Sciatic nerve (tissue), 2 donors: ENCODE data around the gene ADPRS. TPM values are rescaled to one million over a fixed set of nuclear protein-coding genes. Genes with fewer than 3 reads are reported as not detected.
A peak's percentile ranks its signal among the peaks of the same experiment; 100 is the strongest.

Experiments
- ATAC-seq: fragments of 200-7000 bp; cut with Tn5 transposase; one replicate; pipeline ENCODE4 v1.9.1; 2020; ENCODE audit warnings: mild to moderate bottlenecking, moderate library complexity
- DNase-seq: peaks from one replicate; pipeline ENCODE4 v3.0.0-alpha.2; 2020; ENCODE audit warnings: low spot score
- intact Hi-C: fragments of 100-400 bp; cut with DNase I; formaldehyde crosslinking; loops from one replicate; pipeline ENCODE4 v1.14.2; 2022
- total RNA-seq: library from RNA; stranded (reverse); fragmentation: NEBNext Ultra II Directional; extraction: Animal tissue kit (Norgen Biotek cat#: 25700); gene quantifications from one replicate; pipeline ENCODE4 v1.2.1, GENCODE V29; 2021
- donor health status: DM: no; HTN: no; CAD: no.
- donor health status: DM: no; HTN: no; CAD: no.

ADPRS gene
- total RNA-seq, result 25.0 TPM

GRCh38 chr1:36088577-36089392, at the start of gene ADPRS:
Gene ADPRS (plus strand): TSS chr1:36088892. CDS start chr1:36088905, 13 bp downstream.
- intact Hi-C loops, result no loop called here
- DNase-seq, result peak; percentile 92
- ATAC-seq, result peak; percentile 91

GRCh38 chr1:36040238-36040637, 48.5 kb upstream of the ADPRS start:
- no peak for ATAC-seq
- intact Hi-C loops, result no loop called here
- DNase-seq, result no peak

GRCh38 chr1:36051821-36052220, 36.9 kb upstream of the ADPRS start:
- DNase-seq, result no peak
- intact Hi-C loops, result no loop called here
- no peak for ATAC-seq

GRCh38 chr1:36053978-36054377, 34.7 kb upstream of the ADPRS start:
- DNase-seq, result no peak
- intact Hi-C loops, result no loop called here
- no peak for ATAC-seq

- no peak for ATAC-seq
- intact Hi-C loops, result no loop called here
- DNase-seq, result no peak
Measured at GRCh38 chr1:36055706-36056105, 33.0 kb upstream of the ADPRS start.

GRCh38 chr1:36062315-36062714, 26.4 kb upstream of the ADPRS start:
- no peak for DNase-seq
- intact Hi-C loops, result no loop called here
- ATAC-seq, result no peak

- DNase-seq (no peak), ATAC-seq (no peak)
- intact Hi-C loops, result no loop called here
Measured at GRCh38 chr1:36067871-36068270, 20.8 kb upstream of the ADPRS start.

- intact Hi-C loops, result no loop called here
- no peak for DNase-seq
- no peak for ATAC-seq
Measured at GRCh38 chr1:36068866-36069265, 19.8 kb upstream of the ADPRS start.

GRCh38 chr1:36070349-36070748, 18.3 kb upstream of the ADPRS start:
- intact Hi-C loops, result no loop called here
- DNase-seq (no peak), ATAC-seq (no peak)

- DNase-seq (no peak), ATAC-seq (no peak)
- intact Hi-C loops, result no loop called here
Measured at GRCh38 chr1:36076979-36077573, 11.6 kb upstream of the ADPRS start.

- intact Hi-C loops, result no loop called here
- no peak for ATAC-seq
- DNase-seq, result no peak
Measured at GRCh38 chr1:36080236-36080635, 8.5 kb upstream of the ADPRS start.

GRCh38 chr1:36080801-36081200, 7.9 kb upstream of the ADPRS start:
- ATAC-seq (no peak), DNase-seq (no peak)
- intact Hi-C loops, result no loop called here

GRCh38 chr1:36081926-36082485, 6.7 kb upstream of the ADPRS start:
- ATAC-seq, result no peak
- DNase-seq, result no peak
- intact Hi-C loops, result no loop called here

GRCh38 chr1:36083219-36083618, 5.5 kb upstream of the ADPRS start:
- intact Hi-C loops, result no loop called here
- DNase-seq (no peak), ATAC-seq (no peak)

- DNase-seq (peak; percentile 69), ATAC-seq (no peak)
- intact Hi-C loops, result no loop called here
Measured at GRCh38 chr1:36083635-36084496, 4.8 kb upstream of the ADPRS start, which contains the start of gene TEKT2. Gene TEKT2 (plus strand): TSS chr1:36084094. CDS start chr1:36084922, 828 bp downstream.

- ATAC-seq (no peak), DNase-seq (no peak)
- intact Hi-C loops, result no loop called here
Measured at GRCh38 chr1:36084497-36085115, 4.1 kb upstream of the ADPRS start.

GRCh38 chr1:36085126-36085525, 3.6 kb upstream of the ADPRS start:
- intact Hi-C loops, result no loop called here
- DNase-seq, result no peak

GRCh38 chr1:36085686-36086526, 2.8 kb upstream of the ADPRS start:
- no peak for DNase-seq
- intact Hi-C loops, result no loop called here
- ATAC-seq, result no peak

More at GRCh38 chr1:36085126-36085525, 3.6 kb upstream of the ADPRS start:
- ATAC-seq, result no peak
